Kasumi-1 (cell line): ENCODE measurements around the gene CGB5.
"Not testable (repeated sequence)": the region's sequence is repeated elsewhere in the genome, so short reads cannot be mapped to it uniquely, and the experiment has no call there.

Experiments used
- DNase-seq, 2 experiments: peaks; one replicate each; lab custom pipeline; 2025; lab: John Stamatoyannopoulos, UW

Gene CGB5

DNA sequence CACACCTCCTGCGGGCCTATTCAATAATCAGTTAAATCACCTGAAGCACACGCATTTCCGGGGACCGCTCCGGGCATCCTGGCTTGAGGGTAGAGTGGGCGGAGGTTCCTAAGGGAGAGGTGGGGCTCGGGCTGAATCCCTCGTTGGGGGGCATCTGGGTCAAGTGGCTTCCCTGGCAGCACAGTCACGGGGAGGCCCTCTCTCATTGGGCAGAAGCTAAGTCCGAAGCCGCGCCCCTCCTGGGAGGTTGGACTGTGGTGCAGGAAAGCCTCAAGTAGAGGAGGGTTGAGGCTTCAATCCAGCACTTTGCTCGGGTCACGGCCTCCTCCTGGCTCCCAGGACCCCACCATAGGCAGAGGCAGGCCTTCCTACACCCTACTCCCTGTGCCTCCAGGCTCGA, at the start of gene CGB5:
CGB5 (plus strand) TSS at position 301 of the 400 bp plus-strand sequence. CDS start 362 bp downstream, outside the sequence.
- not testable (repeated sequence) for DNase-seq

DNA sequence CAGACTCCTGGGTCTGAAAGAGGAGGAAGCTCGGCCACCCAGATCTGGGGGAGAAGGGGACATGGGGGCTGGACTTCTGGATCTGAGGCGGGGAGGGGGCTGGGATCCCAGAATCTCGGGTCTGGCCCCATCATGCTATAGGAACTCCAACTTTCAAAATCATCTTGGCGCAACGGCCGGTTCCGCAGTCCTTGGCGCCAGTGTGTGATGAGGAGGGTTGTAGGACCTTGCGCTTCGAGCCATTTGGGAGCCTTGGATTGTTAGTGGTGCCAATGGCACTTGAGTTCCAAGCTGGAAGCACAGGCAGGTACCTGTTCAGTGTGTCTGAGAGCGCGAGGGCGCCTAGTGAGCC, 49.6 kb upstream of the CGB5 start:
- peak; percentile 27 to 56 for DNase-seq

DNA sequence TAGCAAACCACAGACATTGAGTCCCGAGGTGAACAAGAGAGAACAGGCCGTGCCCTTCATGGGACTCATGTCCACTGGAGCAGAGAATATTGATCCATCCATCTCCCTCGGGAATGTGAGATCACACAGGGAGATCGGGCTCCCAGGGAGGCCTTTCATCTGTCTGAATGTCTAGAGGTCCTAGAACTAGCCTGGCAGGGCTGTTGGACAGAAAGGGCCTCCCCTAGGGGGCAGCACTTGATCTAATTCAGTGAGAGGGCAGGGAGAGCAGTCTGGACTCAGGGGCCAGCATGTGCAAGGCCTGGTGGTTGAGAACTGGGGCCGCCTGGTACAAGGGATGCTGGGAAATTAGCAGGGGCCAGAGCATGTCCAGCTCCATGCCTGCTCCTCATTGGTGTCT, 45.7 kb upstream of the CGB5 start:
- DNase-seq: peak; percentile 55 to 58

DNA sequence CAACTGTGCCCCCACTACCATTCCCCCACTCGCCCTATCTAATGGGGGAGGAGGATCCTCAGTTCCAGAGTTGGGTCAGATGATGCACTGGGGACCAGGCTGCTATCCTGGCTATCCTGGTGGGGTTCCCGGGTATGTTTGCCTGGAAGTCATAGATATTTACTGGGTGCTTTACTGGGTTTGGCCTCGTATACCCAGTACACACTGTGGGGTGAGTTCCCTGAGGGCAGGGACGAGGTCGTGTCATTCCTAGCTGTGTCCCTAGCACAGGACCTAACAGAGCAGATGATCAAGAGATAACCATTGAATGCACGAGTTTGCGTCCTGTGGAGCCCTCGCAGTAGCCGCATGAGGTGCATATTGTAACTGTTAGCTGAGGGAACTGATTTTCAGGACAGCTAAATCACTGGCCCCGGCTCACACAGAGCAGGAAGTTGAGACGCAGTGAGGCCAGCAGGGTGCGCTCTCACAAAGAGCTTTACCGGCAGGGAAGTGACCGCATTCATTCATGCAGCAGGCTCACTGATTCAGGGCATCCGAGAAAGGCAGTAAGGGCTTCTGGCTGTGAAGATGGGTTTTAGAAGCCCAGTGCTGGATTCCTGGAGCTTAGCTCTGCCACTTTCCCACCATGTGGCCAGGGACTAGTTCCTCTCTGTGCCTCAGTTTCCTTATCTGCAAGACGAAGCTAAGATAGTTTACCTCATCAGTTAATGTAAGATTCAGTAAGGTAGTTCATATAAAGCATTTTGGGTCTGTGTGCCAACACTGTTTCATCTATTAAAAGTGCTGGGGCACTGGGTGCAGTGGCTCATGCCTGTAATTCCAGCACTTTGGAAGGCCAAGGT, 43.9 kb upstream of the CGB5 start:
- DNase-seq: peak; percentile 59 to 61

DNA sequence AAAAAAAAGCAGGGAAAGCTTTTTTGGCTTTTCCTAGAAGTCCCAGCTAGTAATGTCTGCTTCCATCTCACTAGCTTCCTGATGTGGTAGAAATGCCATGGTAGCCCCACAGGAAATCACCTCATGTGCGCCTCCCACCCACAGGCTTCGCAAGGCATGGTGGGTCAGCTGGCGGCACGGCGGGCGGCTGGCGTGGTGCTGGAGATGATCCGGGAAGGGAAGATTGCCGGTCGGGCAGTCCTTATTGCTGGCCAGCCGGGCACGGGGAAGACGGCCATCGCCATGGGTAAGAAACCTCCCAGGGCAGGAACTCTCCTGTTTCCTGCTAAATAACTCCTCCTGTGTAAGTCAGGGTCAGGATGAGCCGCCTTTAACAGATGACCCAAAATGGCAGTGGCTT, 39.5 kb upstream of the CGB5 start:
- DNase-seq: no peak

DNA sequence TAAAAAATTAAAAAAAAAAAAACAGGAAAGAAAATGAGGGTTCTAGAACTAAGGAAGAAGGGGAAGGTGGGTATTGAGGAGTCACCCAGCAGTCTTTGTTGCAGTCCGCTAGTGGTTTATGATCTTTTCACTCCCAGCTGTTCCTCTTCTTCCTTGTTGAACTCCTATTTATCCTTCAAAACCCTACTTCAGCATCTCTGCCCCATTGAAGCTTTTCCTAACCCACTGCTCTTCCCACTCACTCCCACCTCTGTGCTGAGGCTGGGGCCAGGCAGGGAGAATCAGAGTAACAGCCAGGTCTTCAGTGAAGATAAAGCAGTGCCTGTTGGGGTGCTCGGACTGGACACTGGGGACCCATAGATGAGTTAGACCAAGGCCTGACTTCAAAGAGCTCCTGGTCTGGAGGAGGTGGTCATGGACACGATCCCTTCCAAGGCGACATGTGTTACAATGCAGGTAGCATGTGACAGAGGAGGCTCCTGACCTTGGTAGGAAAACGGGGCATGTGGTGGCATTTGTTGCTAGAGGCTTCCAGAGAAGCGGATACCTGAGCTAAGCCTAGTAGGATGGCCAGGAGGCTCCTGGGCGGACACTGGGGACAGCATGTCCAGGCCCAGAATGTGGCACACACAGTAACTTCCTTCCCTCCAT, 38.6 kb upstream of the CGB5 start:
- no peak for DNase-seq

- no peak for DNase-seq
Measured at GRCh38 chr19:49006905-49007304, 36.7 kb upstream of the CGB5 start.

GRCh38 chr19:49009828-49010227, 33.8 kb upstream of the CGB5 start:
- DNase-seq: no peak

DNA sequence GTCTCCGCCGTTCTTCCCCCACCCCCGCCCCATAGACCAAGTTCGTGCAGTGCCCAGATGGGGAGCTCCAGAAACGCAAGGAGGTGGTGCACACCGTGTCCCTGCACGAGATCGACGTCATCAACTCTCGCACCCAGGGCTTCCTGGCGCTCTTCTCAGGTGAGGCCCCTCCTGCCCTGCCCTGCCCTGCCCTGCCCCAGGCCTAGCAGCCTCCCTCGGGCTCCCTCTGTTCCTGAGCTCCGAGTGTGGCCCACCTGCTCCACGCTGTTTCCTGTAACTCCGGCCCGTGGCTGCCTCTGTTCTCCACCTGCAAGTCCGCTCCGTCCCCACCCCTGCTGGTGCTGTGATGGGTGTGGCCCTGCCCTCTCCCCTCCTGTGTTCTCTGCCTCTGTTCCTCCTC, 33.2 kb upstream of the CGB5 start:
- no peak for DNase-seq

GRCh38 chr19:49011194-49011593, 32.5 kb upstream of the CGB5 start:
- no peak for DNase-seq

GRCh38 chr19:49014123-49014869, 29.4 kb upstream of the CGB5 start:
- DNase-seq: no peak

DNA sequence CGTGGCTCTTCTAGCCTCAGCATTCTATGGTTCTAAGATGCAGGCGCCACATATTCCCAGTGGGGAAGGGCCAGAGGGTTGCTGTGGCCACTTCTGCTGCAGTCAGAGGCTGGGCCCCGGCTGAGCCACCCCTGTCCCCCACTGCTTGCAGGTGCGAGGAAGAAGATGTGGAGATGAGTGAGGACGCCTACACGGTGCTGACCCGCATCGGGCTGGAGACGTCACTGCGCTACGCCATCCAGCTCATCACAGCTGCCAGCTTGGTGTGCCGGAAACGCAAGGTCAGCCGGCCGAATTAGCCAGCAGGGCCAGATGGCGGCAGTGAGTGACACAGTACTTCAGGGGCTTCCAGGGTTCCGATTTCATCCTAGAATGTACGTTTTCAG, 28.8 kb upstream of the CGB5 start:
- DNase-seq: no peak

- DNase-seq: no peak
Measured at GRCh38 chr19:49016067-49016839, 27.4 kb upstream of the CGB5 start.

DNA sequence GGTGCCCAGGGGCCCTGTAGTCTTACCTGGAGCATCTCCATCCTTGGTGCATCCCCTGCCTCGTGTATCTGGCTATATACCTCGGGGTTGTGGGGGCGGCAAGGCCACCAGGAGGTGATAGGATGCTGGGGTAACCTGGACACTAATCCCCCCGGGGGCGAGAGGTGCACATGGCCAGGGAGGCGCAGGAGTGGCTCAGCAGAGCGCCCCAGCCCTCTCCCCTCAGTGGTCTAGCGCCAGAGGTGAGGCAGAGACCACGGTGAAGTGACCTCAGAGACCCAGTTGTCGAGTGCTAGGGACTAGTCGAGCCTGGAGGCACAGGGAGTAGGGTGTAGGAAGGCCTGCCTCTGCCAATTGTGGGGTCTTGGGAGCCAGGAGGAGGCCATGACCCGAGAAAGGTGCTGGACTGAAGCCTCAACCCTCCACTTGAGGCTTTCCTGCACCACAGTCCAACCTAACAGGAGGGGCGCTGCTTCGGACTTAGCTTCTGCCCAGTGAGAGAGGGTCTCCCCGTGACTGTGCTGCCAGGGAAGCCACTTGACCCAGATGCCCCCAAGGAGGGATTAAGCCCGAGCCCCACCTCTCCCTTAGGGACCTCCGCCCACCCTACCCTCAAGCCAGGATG, 26.5 kb upstream of the CGB5 start, which contains the start of gene LHB:
LHB (minus strand) TSS at position 51 of the 625 bp plus-strand sequence; CDS start at position 41, 10 bp downstream.
- DNase-seq: no peak

DNA sequence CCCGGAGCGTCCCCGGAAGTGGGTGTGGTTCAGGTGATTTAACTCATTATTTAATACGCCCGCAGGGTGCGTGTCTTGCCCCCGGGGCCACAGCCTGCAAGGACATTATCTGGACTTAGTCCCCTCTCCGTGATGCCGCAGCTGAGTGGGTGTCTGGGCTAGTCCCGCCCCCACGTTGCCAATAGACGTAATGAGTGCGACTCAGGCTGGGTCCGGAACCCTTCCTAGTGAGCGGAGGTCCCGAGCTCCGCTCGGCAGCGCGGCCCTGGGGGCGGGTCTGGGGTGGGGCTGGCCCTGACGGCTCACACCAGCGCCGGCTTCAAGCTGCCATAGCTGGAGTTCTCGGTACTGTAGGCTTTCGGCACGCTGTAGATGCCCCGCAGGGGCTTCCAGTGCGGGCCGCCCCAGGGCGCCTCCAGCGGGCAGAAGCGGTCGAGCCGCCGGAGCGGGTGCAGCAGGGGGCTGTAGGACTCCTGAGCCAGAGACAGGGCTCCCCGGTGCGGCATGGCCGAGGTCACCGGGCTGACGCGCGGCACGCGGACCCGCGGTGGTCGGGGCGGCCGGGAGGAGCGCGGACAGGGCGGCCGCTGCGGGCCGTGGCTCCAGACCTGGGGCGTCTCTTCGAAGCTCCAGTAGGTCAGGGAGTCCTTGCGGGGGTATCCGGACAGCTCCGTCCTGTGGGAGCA, 25.8 kb upstream of the CGB5 start:
- peak; percentile 50 to 63 for DNase-seq

GRCh38 chr19:49018388-49019241, 25.0 kb upstream of the CGB5 start:
- peak; percentile 14 to 19 for DNase-seq

DNA sequence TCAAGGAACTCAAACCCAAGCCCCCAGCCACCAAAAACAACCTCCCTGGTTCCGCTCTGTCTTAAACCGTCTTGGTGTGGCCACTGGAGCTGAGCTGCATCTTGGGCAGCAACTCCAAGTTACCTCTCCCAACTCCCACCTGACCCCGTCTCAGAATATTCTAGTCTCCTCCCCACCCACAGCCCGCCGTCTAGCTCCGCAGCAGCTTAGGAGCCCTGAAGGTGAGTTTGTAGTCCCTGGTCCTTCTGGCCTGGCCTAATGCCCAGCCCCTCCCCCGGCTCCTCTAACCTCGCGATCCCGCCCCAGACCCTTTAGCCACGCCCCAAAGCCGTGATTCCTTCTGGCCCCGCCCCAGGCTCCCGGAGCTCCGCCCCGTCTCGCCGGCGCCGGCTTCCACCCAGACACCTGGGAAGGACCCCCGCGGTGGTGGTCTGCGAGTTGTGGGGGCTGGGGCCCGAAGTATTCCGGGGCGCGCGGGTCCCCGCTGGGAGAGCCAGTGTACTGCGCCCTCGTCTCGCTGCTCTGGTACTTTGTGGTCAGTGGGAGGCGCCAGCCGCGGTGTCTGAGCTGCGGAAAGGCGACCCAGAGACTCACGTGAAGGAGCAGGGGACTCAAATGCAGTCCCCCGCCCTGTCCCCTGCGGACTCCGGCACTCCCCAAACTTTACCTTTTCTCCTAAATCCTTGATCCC, 24.3 kb upstream of the CGB5 start:
- DNase-seq: peak; percentile 23 to 42

- DNase-seq: no peak
Measured at GRCh38 chr19:49020342-49020741, 23.3 kb upstream of the CGB5 start.
